IPS DF 4.7 (cell line): Measurements from ENCODE around the gene CCNYL1.

Experiments
- DNase-seq: peaks from one replicate; pipeline ENCODE4 v3.0.0-alpha.2; 2013; ENCODE audit warnings: low spot score; ENCODE audit errors: extremely low read depth

The CCNYL1 gene

DNA sequence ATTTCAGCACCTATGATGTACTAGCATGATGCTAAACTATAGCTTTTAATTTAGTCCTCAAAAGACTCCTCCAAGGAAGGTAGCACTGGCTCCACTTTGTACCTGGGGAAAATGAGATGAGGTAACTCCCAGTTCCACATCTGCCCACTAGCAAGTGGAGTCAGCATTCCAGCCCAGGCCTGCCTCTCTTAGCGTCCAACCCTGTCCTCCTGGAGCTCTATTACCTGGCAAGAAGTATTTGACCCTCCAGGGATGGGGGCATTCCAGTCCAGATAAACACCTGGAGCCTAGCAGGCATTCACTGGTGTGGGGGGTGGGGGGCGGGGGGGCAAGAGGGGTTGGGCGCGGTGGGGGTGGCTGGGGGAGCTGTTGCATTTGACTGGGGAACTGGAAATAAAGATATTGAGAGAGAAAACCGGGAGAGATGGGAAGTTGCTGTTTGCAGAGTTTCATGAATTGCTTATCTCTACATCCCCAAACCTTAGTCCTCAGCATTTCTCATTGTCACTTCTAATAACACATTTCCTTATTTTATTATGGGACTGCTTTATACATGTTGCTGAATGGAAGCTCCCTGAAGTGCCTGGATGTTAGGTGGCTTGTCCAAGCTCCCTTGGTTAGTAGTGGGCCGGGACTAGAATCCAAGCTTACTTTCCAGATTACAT, 80.3 kb downstream of the CCNYL1 start:
- no peak for DNase-seq

DNA sequence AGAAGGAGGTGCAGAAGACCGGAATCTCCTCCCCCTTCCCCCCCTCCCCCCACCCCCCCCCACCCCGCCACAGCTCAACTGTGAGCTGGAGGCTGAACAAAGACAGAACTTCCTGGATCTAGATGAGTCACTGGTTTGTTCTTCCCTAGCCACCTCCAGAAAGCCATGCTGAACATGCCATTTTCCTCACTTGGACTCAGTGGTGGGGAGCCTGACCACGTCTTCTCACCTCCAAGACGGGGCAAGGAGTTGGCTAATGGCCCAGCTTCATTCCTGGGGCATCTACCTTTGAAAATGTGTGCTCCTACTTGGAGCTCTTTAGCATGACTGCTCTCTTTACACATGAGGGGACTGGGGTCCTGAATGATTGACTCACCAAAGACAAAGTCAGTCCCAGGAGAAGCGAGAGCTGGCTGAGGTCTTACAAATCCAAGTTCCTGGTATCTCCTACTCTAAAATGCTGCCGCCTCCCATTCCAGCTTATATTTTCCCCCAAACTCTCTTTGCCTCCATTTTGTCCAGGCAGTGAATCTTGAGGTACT, 80.9 kb downstream of the CCNYL1 start:
- DNase-seq = no peak

DNA sequence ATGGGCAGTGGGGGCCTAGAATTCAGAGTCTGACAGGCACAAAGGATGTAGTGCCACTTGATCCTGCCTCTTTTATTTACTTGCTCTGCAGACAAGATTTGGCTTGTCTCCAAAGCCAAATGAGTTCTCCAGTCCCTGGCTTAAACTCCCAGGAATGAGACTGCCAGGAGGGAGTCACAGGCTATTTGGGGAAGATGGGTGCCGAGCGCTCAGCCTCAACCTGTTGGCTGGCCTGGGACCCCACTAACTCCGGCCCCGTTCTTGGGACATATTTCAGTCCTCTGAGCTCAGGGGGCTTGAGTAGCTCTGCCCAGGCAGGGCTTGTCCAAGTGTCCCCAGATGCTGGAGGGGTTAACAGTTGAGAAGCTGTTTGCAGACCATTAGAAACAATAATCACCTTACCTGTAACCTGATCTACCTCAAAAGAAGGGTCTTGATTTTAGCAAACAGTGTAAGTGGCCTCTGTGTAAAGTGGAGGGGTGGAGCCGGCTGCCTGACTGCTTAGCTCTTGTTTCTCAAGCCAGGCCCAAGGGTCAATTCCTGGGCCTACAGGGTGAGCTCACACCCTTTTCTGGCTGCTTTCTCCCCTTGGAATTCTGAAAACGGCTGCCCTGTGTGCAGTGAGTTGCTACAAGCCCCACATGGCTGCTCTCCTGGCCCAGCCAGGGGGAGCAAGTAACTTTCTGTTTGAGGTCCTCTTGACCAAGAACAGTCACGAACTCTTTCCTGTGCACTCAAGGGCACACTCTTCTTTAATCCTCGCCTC, 85.3 kb downstream of the CCNYL1 start:
- DNase-seq = no peak

DNA sequence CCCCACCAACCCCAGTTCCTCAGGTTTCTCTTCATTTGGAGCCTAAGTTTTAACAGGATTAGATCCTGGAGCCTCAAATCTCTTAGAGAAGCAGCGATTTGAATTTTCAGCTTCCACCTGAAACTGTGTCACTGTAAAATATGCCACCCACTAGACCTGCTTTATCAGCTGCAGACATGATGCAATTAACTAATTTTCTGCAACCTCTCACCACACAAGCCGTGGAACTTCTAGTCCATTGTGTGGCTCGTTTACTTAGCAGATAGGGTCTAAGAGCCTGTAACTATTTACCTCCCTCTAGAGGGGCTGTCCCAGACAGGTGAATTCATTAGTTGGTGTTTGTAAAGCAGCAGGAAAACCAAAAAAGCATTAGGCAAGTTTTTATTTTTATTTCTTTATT, 89.8 kb downstream of the CCNYL1 start:
- no peak for DNase-seq

DNA sequence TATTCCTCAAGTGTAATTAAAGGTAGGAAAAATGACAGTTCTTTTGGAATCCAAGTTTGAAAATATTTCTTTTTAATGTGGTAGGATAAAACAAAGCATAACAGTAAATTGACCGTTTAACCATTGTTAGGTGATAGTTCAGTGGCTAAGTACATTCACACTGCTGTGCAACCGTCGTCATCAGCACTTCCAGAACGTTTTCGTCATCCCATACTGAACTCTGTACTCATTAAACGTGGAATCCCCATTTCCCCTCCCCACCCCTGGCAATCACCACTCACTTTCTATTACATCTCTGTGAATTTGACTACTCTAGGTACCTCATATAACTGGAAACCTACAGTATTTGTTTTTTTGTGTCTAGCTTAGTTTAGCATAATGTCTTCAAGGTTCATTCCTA, 91.2 kb downstream of the CCNYL1 start:
- no peak for DNase-seq
